Neural progenitor cell (in vitro differentiated cells): ENCODE data around the gene NEK1.

Experiments
- CTCF ChIP-seq: fragments of 200-600 bp; sonication (generic); IDR thresholded peaks from 2 replicates; pipeline ENCODE4 v1.5.1; 2017; ENCODE audit warnings: antibody characterized with exemption, mild to moderate bottlenecking
- EZH2 ChIP-seq: fragments of 200-600 bp; sonication (generic); IDR thresholded peaks from 2 replicates; pipeline ENCODE4 v1.6.1; 2017; ENCODE audit warnings: antibody characterized with exemption, mild to moderate bottlenecking, moderate library complexity
- EZH2phosphoT487 ChIP-seq: fragments of 200-600 bp; sonication (generic); IDR thresholded peaks from 2 replicates; pipeline ENCODE4 v1.6.1; 2017; ENCODE audit warnings: antibody characterized with exemption

DNA sequence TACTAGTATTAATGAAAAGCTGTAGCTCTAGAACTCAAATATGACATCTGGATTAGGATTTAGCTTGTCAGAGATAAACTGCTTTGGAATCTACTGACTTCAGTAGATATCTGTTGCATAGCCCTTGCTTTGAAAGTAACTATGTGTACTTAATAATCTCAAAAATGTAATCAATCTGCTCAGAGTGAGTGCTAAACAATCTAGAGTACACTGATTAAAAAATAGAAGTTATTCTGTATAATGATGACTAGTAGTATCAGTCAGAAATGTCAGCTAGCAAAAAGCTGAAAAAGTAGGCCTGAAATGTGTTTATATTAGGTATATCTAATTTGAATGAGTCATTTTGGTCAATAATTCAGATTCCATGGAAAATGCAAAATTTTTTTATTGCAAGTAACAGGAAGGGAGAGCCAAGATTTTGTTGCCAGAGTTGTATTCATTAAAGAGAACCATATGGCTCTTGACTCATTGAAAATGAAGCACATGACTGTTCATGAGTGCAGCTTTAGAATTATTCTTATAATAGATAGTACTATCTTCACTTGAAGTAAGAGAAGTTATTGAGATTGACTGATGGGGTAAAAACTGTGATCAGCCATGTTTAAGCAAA, 28.0 kb upstream of the NEK1 start:
- TF ChIP-seq CTCF (no peak), EZH2 (no peak), EZH2phosphoT487 (no peak)
